NB4 (cell line): Measurements from ENCODE around the gene DLL1.

Experiments
- CTCF ChIP-seq: IDR thresholded peaks from one replicate; pipeline ENCODE4 v1.5.1; 2012; ENCODE audit warnings: low read depth, low read length
- MAX ChIP-seq: IDR thresholded peaks from 2 replicates; pipeline ENCODE4 v1.6.1; 2011; ENCODE audit warnings: low read depth, low read length
- MYC ChIP-seq: IDR thresholded peaks from 2 replicates; pipeline ENCODE4 v1.6.1; 2011; ENCODE audit warnings: low read depth, low read length
- POLR2A ChIP-seq: IDR thresholded peaks from 2 replicates; pipeline ENCODE4 v1.6.1; 2011; ENCODE audit warnings: mild to moderate bottlenecking; ENCODE audit not compliant: insufficient read length; ENCODE audit errors: extremely low read depth

- TF ChIP-seq CTCF, result no peak
- no peak for TF ChIP-seq POLR2A
- no peak for TF ChIP-seq MAX
- TF ChIP-seq MYC, result no peak
Measured at GRCh38 chr6:170262489-170263088, 28.3 kb downstream of the DLL1 start.
